Esophagus muscularis mucosa (tissue), 4 donors: ENCODE measurements around the gene C6orf89.

Source experiments
- CTCF ChIP-seq, 3 experiments: fragments of 200-600 bp in 2 of 3; fragments of 450-650 bp in 1 of 3; sonication (generic) in 2 of 3; IDR thresholded peaks; one replicate each; pipeline ENCODE4 v1.5.1; 2017 to 2019; ENCODE audit warnings: antibody characterized with exemption in 3 of 3, mild to moderate bottlenecking in 2 of 3, moderate library complexity in 1 of 3
- EP300 ChIP-seq: sonication (generic); formaldehyde crosslinking; IDR thresholded peaks from one replicate; pipeline ENCODE4 v1.6.1; 2017; ENCODE audit warnings: antibody characterized with exemption
- POLR2A ChIP-seq: fragments of 450-650 bp; IDR thresholded peaks from one replicate; pipeline ENCODE4 v1.6.1; 2017; ENCODE audit warnings: antibody characterized with exemption, moderate library complexity, mild to moderate bottlenecking, low read depth
- POLR2AphosphoS5 ChIP-seq, 2 donors: sonication (generic); formaldehyde crosslinking; IDR thresholded peaks; one replicate each; pipeline ENCODE4 v1.6.1; 2017; ENCODE audit warnings: antibody characterized with exemption in 2 of 2

GRCh38 chr6:36847991-36848390 lies 37.8 kb upstream of the C6orf89 start:
- no peak for TF ChIP-seq CTCF (IDR thresholded peaks at IDR 0.05)
- no peak for TF ChIP-seq POLR2A
- no peak for TF ChIP-seq POLR2AphosphoS5 (IDR thresholded peaks at IDR 0.05)
- no peak for TF ChIP-seq EP300
